Measurements from ENCODE around the gene UBE3C.

Gene UBE3C

DNA sequence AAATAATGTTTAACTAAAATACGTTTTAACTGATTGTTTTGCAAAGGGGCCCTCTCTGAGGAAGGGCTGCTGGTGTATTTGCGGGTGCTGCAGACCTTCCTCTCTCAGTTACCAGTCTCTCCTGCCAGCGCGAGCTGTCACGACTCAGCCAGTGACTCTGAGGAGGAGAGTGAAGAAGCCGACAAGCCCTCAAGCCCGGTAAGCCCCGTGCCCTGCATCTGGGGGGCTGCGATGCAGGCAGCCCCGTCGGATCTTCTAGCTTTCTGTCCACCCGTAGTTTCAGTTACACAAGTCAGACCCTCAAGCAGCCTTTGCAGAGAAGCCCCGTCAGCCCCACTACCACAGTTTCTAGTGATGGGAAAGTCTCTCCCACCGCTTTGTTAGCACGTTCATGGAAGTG lies 45.1 kb downstream of the UBE3C start:
- H3K9me3 ChIP-seq (ENCODE audit: control insufficient read depth, low read depth, low read length): no peaks in the 10 kb centered on the region
- no peak overlapping the region for H3K4me3 ChIP-seq (ENCODE audit: low read length)
- H3K4me1 ChIP-seq (ENCODE audit: control insufficient read depth, low read depth, low read length): no peaks in the 10 kb centered on the region
- H3K27me3 ChIP-seq (ENCODE audit: control insufficient read depth, insufficient read depth, low read length): no peaks in the 10 kb centered on the region
- H3K27ac ChIP-seq (ENCODE audit: low read length): no peak overlapping the region
- H3K36me3 ChIP-seq (ENCODE audit: control insufficient read depth, low read depth, low read length): peaks cover 83% of the 10 kb centered on the region
- no peak overlapping the region for H3K9ac ChIP-seq (ENCODE audit: low read length)

DNA sequence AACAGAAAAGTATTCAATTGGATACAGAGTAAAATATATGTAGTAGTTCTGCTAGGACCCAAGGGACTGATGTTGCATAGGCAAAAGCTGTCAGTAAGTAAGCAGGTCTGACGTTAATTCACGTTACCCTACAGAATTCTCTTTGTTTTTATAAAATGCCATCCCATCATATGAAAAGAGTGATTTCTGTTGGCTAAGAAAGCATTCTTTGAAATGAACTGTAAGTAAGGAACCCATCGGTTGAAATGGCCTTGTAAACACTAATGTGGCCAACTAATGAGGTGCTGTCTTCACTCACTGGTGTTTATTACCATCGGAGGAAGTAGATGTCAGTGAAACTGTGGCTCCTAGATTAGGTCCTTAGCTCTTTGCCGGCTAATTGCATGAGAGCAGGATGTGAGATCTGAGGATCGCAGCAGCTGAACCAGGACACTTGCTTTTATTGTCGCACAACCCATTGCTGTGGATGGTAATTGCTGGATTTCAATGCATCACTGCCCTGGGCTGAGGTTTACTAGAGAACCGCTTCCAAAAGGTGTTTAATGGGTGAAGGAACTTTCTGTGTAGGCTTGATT lies 49.5 kb downstream of the UBE3C start:
- Histone ChIP-seq H3K4me3 (ENCODE audit: low read length) (no peak overlapping the region), H3K27me3 (ENCODE audit: control insufficient read depth, insufficient read depth, low read length) (no peaks in the 10 kb centered on the region), H3K9ac (ENCODE audit: low read length) (no peak overlapping the region), H3K9me3 (ENCODE audit: control insufficient read depth, low read depth, low read length) (no peaks in the 10 kb centered on the region), H3K27ac (ENCODE audit: low read length) (no peak overlapping the region), H3K36me3 (ENCODE audit: control insufficient read depth, low read depth, low read length) (peaks cover 79% of the 10 kb centered on the region), H3K4me1 (ENCODE audit: control insufficient read depth, low read depth, low read length) (peaks cover 5% of the 10 kb centered on the region)

DNA sequence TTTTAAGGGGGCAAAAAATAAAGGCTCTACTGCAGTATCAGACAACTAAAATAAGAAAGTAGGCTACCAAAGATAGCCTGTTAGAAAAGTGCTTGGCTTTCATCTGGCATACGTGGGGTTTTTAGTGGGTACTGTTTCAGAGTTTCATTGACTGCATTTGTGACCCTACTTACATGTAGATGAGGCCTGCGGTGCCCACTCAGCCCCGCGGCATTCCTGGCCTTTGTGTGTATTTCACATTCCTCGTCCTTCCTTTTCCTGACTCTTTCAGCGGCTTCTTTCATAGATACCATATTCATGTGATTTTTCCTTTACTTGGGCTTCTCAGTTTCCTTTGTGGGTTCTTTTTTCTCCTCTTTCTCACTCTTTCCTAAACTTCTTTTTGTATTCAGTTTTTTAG lies 50.7 kb downstream of the UBE3C start:
- Histone ChIP-seq H3K9me3 (ENCODE audit: control insufficient read depth, low read depth, low read length) (no peaks in the 10 kb centered on the region), H3K4me3 (ENCODE audit: low read length) (no peak overlapping the region), H3K27me3 (ENCODE audit: control insufficient read depth, insufficient read depth, low read length) (no peaks in the 10 kb centered on the region), H3K9ac (ENCODE audit: low read length) (no peak overlapping the region), H3K27ac (ENCODE audit: low read length) (no peak overlapping the region), H3K36me3 (ENCODE audit: control insufficient read depth, low read depth, low read length) (peaks cover 77% of the 10 kb centered on the region), H3K4me1 (ENCODE audit: control insufficient read depth, low read depth, low read length) (peaks cover 5% of the 10 kb centered on the region)

DNA sequence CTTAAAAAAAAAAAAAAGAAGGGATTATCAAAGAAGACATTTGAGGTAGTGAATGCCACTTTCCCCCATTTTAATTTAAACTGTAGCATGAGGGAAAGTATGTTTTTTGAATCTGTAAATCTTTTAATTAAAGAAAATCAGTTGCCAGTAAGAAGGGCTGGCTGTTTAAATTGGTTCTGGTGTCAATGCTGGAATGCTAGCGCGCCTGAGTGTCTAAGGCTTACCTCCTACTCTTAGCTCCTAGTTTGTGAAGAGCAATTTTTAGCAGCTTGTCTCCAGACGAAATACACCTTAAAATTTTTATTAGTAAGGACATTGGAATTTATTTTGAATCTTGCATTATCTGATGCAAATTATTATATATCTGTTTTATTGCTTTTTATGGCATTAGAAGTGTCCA lies 54.1 kb downstream of the UBE3C start:
- Histone ChIP-seq H3K4me1 (ENCODE audit: control insufficient read depth, low read depth, low read length) (peaks cover 5% of the 10 kb centered on the region), H3K9ac (ENCODE audit: low read length) (no peak overlapping the region), H3K9me3 (ENCODE audit: control insufficient read depth, low read depth, low read length) (no peaks in the 10 kb centered on the region), H3K27me3 (ENCODE audit: control insufficient read depth, insufficient read depth, low read length) (no peaks in the 10 kb centered on the region), H3K4me3 (ENCODE audit: low read length) (no peak overlapping the region), H3K27ac (ENCODE audit: low read length) (no peak overlapping the region), H3K36me3 (ENCODE audit: control insufficient read depth, low read depth, low read length) (peaks cover 63% of the 10 kb centered on the region)

DNA sequence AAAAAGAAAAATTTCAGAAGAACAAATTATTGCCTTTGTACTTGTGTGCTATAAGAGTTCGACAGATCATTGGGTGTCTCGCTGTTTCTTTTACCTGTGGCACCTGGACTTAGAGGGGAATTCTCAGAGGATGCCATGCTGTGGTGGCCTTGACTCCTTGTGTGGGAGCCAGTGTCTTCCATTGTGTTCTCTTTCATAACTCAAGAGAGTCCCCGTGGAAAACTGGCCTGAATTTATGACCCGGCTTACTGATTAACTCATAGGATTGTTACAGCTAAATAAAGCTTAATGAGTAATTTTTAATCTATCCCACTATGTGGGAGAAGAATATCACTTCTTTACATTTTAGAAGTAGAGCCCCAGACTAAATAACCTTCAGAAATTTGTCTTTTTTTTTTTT lies 54.5 kb downstream of the UBE3C start:
- peaks cover 63% of the 10 kb centered on the region for H3K36me3 ChIP-seq (ENCODE audit: control insufficient read depth, low read depth, low read length)
- H3K4me1 ChIP-seq (ENCODE audit: control insufficient read depth, low read depth, low read length): peaks cover 5% of the 10 kb centered on the region
- no peak overlapping the region for H3K9ac ChIP-seq (ENCODE audit: low read length)
- no peaks in the 10 kb centered on the region for H3K27me3 ChIP-seq (ENCODE audit: control insufficient read depth, insufficient read depth, low read length)
- no peaks in the 10 kb centered on the region for H3K9me3 ChIP-seq (ENCODE audit: control insufficient read depth, low read depth, low read length)
- no peak overlapping the region for H3K4me3 ChIP-seq (ENCODE audit: low read length)
- no peak overlapping the region for H3K27ac ChIP-seq (ENCODE audit: low read length)

DNA sequence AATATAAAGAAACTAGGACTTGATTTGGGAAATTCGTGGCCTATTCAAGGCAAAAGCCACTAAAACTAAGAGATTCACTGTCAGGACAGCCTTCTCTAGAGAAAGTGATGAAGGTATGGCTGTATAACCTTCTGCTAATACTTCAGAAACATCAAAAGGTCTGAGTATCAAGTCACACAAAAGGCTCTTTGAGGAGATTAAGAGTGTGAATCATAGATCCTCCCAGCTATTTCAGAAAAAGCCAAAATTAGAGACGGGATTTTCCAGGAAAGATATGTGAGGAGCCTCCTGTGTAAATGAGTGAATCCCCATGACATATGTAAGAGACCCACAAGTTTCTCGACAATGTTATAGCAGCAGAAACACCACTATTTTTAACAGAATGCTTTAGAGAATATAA lies 56.2 kb downstream of the UBE3C start:
- no peak overlapping the region for H3K4me3 ChIP-seq (ENCODE audit: low read length)
- H3K27ac ChIP-seq (ENCODE audit: low read length): no peak overlapping the region
- H3K36me3 ChIP-seq (ENCODE audit: control insufficient read depth, low read depth, low read length): peaks cover 56% of the 10 kb centered on the region
- no peaks in the 10 kb centered on the region for H3K27me3 ChIP-seq (ENCODE audit: control insufficient read depth, insufficient read depth, low read length)
- no peaks in the 10 kb centered on the region for H3K4me1 ChIP-seq (ENCODE audit: control insufficient read depth, low read depth, low read length)
- H3K9me3 ChIP-seq (ENCODE audit: control insufficient read depth, low read depth, low read length): no peaks in the 10 kb centered on the region
- H3K9ac ChIP-seq (ENCODE audit: low read length): no peak overlapping the region

DNA sequence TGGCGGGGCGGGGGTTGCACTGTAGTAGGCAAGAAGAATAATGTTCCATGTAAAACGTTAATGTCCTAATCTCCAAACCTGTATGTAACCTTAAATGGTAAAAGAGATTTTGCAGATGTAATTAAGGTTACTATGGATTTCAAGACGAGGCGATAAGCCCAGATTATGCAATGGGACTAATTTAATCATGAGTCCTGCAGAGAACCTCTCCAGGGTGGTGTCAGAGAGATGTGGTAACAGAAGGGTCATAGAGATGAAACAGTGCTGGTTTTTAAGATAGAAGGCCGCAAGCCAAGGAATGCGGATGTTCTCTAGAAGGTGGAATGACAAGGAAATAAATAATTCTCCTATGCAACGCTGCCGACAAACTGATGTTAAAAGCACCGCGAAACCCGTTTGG lies 57.1 kb downstream of the UBE3C start:
- Histone ChIP-seq H3K36me3 (ENCODE audit: control insufficient read depth, low read depth, low read length) (peaks cover 49% of the 10 kb centered on the region), H3K9me3 (ENCODE audit: control insufficient read depth, low read depth, low read length) (no peaks in the 10 kb centered on the region), H3K4me3 (ENCODE audit: low read length) (no peak overlapping the region), H3K27me3 (ENCODE audit: control insufficient read depth, insufficient read depth, low read length) (no peaks in the 10 kb centered on the region), H3K4me1 (ENCODE audit: control insufficient read depth, low read depth, low read length) (no peaks in the 10 kb centered on the region), H3K9ac (ENCODE audit: low read length) (no peak overlapping the region), H3K27ac (ENCODE audit: low read length) (no peak overlapping the region)

DNA sequence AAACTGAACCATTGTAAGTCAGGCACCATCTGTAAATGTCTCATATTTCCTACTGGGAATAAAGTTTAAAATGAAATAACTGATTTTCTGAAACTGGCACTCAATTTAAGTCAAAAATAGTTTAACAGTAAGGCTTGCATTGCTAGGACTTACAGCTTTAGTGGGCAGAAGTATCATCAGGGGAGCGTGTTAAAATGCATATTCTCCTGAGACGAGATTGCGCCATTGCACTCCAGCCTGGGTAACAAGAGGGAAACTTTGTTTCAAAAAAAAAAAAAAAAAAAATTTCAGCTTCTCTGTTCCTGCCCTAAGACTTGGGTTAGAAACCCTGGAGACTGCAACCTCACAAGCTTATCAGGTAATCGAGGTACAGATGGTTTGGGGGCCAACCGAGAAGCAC lies 65.4 kb downstream of the UBE3C start:
- no peaks in the 10 kb centered on the region for H3K4me1 ChIP-seq (ENCODE audit: control insufficient read depth, low read depth, low read length)
- H3K9me3 ChIP-seq (ENCODE audit: control insufficient read depth, low read depth, low read length): no peaks in the 10 kb centered on the region
- H3K4me3 ChIP-seq (ENCODE audit: low read length): no peak overlapping the region
- peaks cover 48% of the 10 kb centered on the region for H3K36me3 ChIP-seq (ENCODE audit: control insufficient read depth, low read depth, low read length)
- H3K27ac ChIP-seq (ENCODE audit: low read length): no peak overlapping the region
- H3K27me3 ChIP-seq (ENCODE audit: control insufficient read depth, insufficient read depth, low read length): no peaks in the 10 kb centered on the region
- H3K9ac ChIP-seq (ENCODE audit: low read length): no peak overlapping the region

DNA sequence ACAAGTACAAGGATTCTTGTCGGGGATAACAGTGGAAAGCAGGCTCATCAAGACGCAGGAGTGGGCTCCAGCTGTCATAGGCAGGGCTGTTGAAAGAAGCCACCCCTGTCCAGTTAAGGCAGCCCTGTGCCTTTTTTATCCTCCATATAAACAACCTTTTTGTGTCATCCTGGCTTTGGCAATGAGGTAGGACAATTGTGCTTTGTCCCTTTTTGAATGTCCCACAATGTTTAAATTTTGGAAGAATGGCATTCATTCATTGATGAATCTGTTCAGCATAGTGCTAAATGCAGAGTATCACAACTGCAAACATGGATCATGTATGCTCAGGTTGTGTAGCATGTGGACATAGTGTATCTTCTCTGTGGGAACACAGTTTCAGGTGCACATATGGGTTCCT lies 66.7 kb downstream of the UBE3C start:
- H3K4me3 ChIP-seq (ENCODE audit: low read length): no peak overlapping the region
- H3K9me3 ChIP-seq (ENCODE audit: control insufficient read depth, low read depth, low read length): no peaks in the 10 kb centered on the region
- H3K4me1 ChIP-seq (ENCODE audit: control insufficient read depth, low read depth, low read length): no peaks in the 10 kb centered on the region
- peaks cover 48% of the 10 kb centered on the region for H3K36me3 ChIP-seq (ENCODE audit: control insufficient read depth, low read depth, low read length)
- H3K27ac ChIP-seq (ENCODE audit: low read length): no peak overlapping the region
- H3K9ac ChIP-seq (ENCODE audit: low read length): no peak overlapping the region
- H3K27me3 ChIP-seq (ENCODE audit: control insufficient read depth, insufficient read depth, low read length): no peaks in the 10 kb centered on the region

DNA sequence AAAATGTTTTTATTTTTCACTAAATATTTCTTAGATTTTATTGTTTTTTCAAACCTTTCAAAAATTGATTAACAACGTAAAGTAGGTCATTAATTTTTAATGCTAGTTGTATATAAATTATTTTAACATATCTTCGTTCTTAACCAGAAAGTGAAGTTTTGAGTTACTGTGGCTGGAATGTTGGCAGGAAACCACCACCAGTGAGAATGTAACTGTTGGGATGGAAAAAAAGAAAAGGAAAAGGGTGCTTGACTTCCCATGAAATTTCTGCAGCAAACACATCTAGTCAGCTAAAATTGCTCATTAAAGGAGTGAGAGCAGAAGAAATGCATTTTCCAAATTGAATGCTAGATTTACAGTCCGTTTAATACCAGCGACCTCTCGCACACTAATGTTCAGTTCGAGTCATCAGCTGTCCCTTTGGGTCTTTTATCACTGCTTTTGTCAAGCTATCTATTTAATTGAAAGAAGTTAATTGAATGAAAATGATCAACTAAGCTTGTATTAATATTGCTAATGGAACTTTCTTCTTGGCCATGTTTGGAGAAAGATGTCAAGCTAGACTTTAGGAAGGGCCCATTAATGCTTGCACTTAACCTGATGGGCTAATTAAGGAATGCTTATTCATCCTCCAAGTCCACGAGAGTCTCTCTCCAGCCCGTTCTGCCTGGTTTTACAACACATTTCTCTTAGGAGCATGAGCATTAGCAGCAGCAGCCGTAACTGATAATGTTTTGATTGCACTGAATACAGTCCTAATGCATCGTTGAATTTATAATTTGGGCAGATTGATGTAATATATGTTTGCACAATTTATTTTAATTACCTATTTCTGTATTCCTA lies 70.1 kb downstream of the UBE3C start:
- Histone ChIP-seq H3K27me3 (ENCODE audit: control insufficient read depth, insufficient read depth, low read length) (no peaks in the 10 kb centered on the region), H3K9ac (ENCODE audit: low read length) (no peak overlapping the region), H3K4me1 (ENCODE audit: control insufficient read depth, low read depth, low read length) (no peaks in the 10 kb centered on the region), H3K9me3 (ENCODE audit: control insufficient read depth, low read depth, low read length) (no peaks in the 10 kb centered on the region), H3K27ac (ENCODE audit: low read length) (no peak overlapping the region), H3K4me3 (ENCODE audit: low read length) (no peak overlapping the region), H3K36me3 (ENCODE audit: control insufficient read depth, low read depth, low read length) (peaks cover 41% of the 10 kb centered on the region)

DNA sequence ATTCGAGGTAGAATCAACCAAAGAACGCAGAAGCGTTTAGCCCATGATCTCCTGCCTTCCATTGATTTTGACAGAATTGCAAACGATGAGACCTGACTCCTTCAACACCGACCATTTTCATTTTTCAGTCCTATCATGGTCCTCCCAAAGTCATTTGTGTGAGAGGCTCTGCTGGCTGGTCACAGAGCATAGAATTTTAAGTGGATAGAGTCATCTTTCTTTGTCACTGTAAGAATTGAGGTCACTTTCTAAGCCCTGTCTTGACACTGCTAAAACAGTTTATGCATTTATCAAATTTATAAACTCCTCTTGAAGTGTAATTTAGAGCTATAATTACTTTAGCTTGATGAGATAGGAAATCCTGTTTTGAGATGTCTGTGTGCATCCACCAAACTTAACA lies 72.0 kb downstream of the UBE3C start:
- Histone ChIP-seq H3K9ac (ENCODE audit: low read length) (no peak overlapping the region), H3K4me3 (ENCODE audit: low read length) (no peak overlapping the region), H3K36me3 (ENCODE audit: control insufficient read depth, low read depth, low read length) (peaks cover 30% of the 10 kb centered on the region), H3K9me3 (ENCODE audit: control insufficient read depth, low read depth, low read length) (no peaks in the 10 kb centered on the region), H3K27me3 (ENCODE audit: control insufficient read depth, insufficient read depth, low read length) (no peaks in the 10 kb centered on the region), H3K4me1 (ENCODE audit: control insufficient read depth, low read depth, low read length) (no peaks in the 10 kb centered on the region), H3K27ac (ENCODE audit: low read length) (no peak overlapping the region)

DNA sequence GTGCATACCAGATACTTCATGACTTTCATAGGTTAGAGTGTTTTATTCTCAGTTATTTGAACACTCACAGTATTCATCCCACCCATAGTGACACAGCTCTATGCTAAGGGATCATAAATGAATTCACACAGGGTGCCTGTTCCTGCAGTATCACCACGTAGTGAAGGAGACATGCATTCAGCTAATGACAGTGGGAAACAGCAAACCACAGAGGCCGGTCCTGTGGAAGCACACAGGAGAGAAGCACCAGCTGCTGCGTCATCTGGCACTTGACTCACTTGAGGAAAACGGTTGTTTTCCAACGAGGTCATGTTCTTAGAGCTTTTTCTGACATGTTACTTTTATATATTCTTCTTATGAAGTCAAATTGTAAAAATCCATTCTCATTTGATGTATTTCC lies 73.0 kb downstream of the UBE3C start:
- no peaks in the 10 kb centered on the region for H3K4me1 ChIP-seq (ENCODE audit: control insufficient read depth, low read depth, low read length)
- no peak overlapping the region for H3K4me3 ChIP-seq (ENCODE audit: low read length)
- peaks cover 36% of the 10 kb centered on the region for H3K36me3 ChIP-seq (ENCODE audit: control insufficient read depth, low read depth, low read length)
- no peak overlapping the region for H3K27ac ChIP-seq (ENCODE audit: low read length)
- no peaks in the 10 kb centered on the region for H3K27me3 ChIP-seq (ENCODE audit: control insufficient read depth, insufficient read depth, low read length)
- no peak overlapping the region for H3K9ac ChIP-seq (ENCODE audit: low read length)
- H3K9me3 ChIP-seq (ENCODE audit: control insufficient read depth, low read depth, low read length): no peaks in the 10 kb centered on the region

Measured in iPS-18a (cell line).